ENCODE measurements around the gene SLC35G1. TPM values are rescaled to one million over a fixed set of nuclear protein-coding genes. Genes with fewer than 3 reads are reported as not detected.

The SLC35G1 gene
- total RNA-seq, 1 experiment from 2014 or later: 4.1 TPM

DNA sequence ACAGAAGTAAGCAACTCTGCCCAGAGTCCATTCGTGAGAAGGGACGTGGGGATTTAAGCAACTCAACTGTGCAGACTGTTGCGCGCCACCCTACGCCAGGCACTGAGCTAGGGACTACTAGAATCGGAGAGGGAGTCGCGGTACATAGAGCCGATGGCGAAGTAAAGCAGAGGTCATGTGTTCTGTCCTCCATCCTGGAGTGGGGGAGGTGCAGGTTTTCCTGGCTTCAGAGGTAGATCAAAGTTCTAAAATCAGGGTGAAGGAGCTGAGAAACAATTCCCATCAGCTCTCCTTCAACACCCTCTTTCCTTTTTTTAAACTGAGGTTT lies 23.2 kb downstream of the SLC35G1 start:
- H4K20me1 ChIP-seq (ENCODE audit: insufficient read depth): no peaks in the 10 kb centered on the region
- ChIA-PET POLR2A (ENCODE audit: unreplicated experiment) (interaction anchor here (0.6 to 0.7 kb wide), 3 partner anchors 105 to 1140 kb away, joined by 3 to 7 read pairs (median 5); no protein-coding TSS in a partner anchor), CTCF (interaction anchor here (0.6 to 1.8 kb wide), 7 partner anchors 32 to 527 kb away, joined by 3 to 8 read pairs (median 3); partner anchors contain the start of gene NOC3L)
- TF ChIP-seq, protein P1, sequence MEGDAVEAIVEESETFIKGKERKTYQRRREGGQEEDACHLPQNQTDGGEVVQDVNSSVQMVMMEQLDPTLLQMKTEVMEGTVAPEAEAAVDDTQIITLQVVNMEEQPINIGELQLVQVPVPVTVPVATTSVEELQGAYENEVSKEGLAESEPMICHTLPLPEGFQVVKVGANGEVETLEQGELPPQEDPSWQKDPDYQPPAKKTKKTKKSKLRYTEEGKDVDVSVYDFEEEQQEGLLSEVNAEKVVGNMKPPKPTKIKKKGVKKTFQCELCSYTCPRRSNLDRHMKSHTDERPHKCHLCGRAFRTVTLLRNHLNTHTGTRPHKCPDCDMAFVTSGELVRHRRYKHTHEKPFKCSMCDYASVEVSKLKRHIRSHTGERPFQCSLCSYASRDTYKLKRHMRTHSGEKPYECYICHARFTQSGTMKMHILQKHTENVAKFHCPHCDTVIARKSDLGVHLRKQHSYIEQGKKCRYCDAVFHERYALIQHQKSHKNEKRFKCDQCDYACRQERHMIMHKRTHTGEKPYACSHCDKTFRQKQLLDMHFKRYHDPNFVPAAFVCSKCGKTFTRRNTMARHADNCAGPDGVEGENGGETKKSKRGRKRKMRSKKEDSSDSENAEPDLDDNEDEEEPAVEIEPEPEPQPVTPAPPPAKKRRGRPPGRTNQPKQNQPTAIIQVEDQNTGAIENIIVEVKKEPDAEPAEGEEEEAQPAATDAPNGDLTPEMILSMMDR (conservative IDR thresholded peaks at IDR 0.05): no peak
- TF ChIP-seq EZH2 (IDR thresholded peaks at IDR 0.05; ENCODE audit: low read depth): no peak
- no peaks in the 10 kb centered on the region for H3K79me2 ChIP-seq (ENCODE audit: low read depth)
- H3K4me2 ChIP-seq: no peak overlapping the region
- H3K27me3 ChIP-seq (ENCODE audit: insufficient read depth, low read depth): no peaks in the 10 kb centered on the region
- no peak overlapping the region for H3K4me3 ChIP-seq
- no peak overlapping the region for H3K27ac ChIP-seq
- H3K4me1 ChIP-seq (replicated peaks; ENCODE audit: insufficient read depth): no peaks in the 10 kb centered on the region
- intact Hi-C loops (cut with micrococcal nuclease; ENCODE audit: unreplicated experiment): loop anchor here (10.0 kb wide), 2 partner anchors 78 to 318 kb away; partner anchors contain the start of gene PLCE1
- no peaks in the 10 kb centered on the region for H3F3A ChIP-seq (ENCODE audit: insufficient read depth, low read depth)
- no peaks in the 10 kb centered on the region for H3K9me3 ChIP-seq (ENCODE audit: insufficient read depth, low read depth)
- DNase-seq: no peak
- H3K36me3 ChIP-seq (ENCODE audit: low read depth): no peaks in the 10 kb centered on the region
- H3K9me2 ChIP-seq (ENCODE audit: insufficient read depth): no peaks in the 10 kb centered on the region
- no peak overlapping the region for H2AFZ ChIP-seq
- BruUV-seq (replicated peaks): no TSS peak

DNA sequence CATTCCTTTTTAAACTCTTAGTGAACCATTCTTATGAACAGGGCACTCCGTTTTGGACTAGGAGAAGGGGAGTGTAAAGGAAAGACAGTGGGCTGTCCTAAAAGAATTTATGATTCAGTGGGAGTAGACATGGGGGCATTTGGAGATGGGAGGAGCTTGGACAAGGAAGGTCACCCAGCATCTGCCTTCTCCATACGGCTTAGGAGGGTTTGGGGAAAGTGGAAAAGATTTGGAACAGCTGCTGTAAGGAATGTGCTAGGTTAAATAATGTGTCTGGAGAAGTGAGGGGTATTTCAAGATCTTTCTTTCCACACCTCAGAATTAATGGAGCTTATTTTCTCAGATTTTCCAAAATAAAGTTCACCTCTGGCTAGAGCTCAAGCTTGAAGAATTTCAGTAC lies 24.0 kb downstream of the SLC35G1 start:
- H3K79me2 ChIP-seq (ENCODE audit: low read depth): no peaks in the 10 kb centered on the region
- no peaks in the 10 kb centered on the region for H4K20me1 ChIP-seq (ENCODE audit: insufficient read depth)
- intact Hi-C loops (cut with micrococcal nuclease; ENCODE audit: unreplicated experiment): loop anchor here (10.0 kb wide), 2 partner anchors 77 to 317 kb away; partner anchors contain the start of gene PLCE1
- no peak overlapping the region for H3K4me3 ChIP-seq
- H2AFZ ChIP-seq: no peak overlapping the region
- POLR2A ChIA-PET (ENCODE audit: unreplicated experiment): no interaction called here
- no peak for TF ChIP-seq EZH2 (IDR thresholded peaks at IDR 0.05; ENCODE audit: low read depth)
- TF ChIP-seq, protein P1 (conservative IDR thresholded peaks at IDR 0.05): no peak
- H3K9me2 ChIP-seq (ENCODE audit: insufficient read depth): no peaks in the 10 kb centered on the region
- CTCF ChIA-PET: interaction anchor here (0.5 to 1.1 kb wide), 3 partner anchors 31 to 402 kb away, joined by 3 to 7 read pairs (median 3); no protein-coding TSS in a partner anchor
- no peak overlapping the region for H3K4me2 ChIP-seq
- H3K36me3 ChIP-seq (ENCODE audit: low read depth): no peaks in the 10 kb centered on the region
- H3F3A ChIP-seq (ENCODE audit: insufficient read depth, low read depth): no peaks in the 10 kb centered on the region
- DNase-seq: no peak
- no peaks in the 10 kb centered on the region for H3K27me3 ChIP-seq (ENCODE audit: insufficient read depth, low read depth)
- BruUV-seq (replicated peaks): no TSS peak
- no peaks in the 10 kb centered on the region for H3K4me1 ChIP-seq (replicated peaks; ENCODE audit: insufficient read depth)
- no peak overlapping the region for H3K27ac ChIP-seq
- H3K9me3 ChIP-seq (ENCODE audit: insufficient read depth, low read depth): no peaks in the 10 kb centered on the region

GRCh38 chr10:93921338-93921737 lies 27.6 kb downstream of the SLC35G1 start:
- intact Hi-C loops (cut with micrococcal nuclease; ENCODE audit: unreplicated experiment): no loop called here
- no peak overlapping the region for H3K4me3 ChIP-seq
- POLR2A ChIA-PET (ENCODE audit: unreplicated experiment): no interaction called here
- H3K4me2 ChIP-seq: no peak overlapping the region
- H3K27ac ChIP-seq: no peak overlapping the region
- no peak overlapping the region for H2AFZ ChIP-seq
- H3K9me3 ChIP-seq (ENCODE audit: insufficient read depth, low read depth): no peaks in the 10 kb centered on the region
- no peaks in the 10 kb centered on the region for H3K27me3 ChIP-seq (ENCODE audit: insufficient read depth, low read depth)
- CTCF ChIA-PET: interaction anchor here (0.6 kb wide), 1 partner anchor 177 kb away, joined by 8 read pairs; no protein-coding TSS in a partner anchor
- H3K36me3 ChIP-seq (ENCODE audit: low read depth): no peaks in the 10 kb centered on the region
- H3F3A ChIP-seq (ENCODE audit: insufficient read depth, low read depth): no peaks in the 10 kb centered on the region
- no peaks in the 10 kb centered on the region for H3K4me1 ChIP-seq (replicated peaks; ENCODE audit: insufficient read depth)
- no peak for DNase-seq
- H4K20me1 ChIP-seq (ENCODE audit: insufficient read depth): no peaks in the 10 kb centered on the region
- BruUV-seq (replicated peaks): no TSS peak
- TF ChIP-seq, protein P1 (conservative IDR thresholded peaks at IDR 0.05): peak; percentile 52
- TF ChIP-seq EZH2 (IDR thresholded peaks at IDR 0.05; ENCODE audit: low read depth): no peak
- H3K9me2 ChIP-seq (ENCODE audit: insufficient read depth): no peaks in the 10 kb centered on the region
- H3K79me2 ChIP-seq (ENCODE audit: low read depth): no peaks in the 10 kb centered on the region
